Fibroblast of pulmonary artery (primary cell): Measurements from ENCODE around the gene DDX54.

Experiments
- DNase-seq: peaks from one replicate; pipeline ENCODE4 v3.0.0-alpha.2; 2010; ENCODE audit warnings: low read depth
- H3K4me3 ChIP-seq: replicated peaks from 2 replicates; pipeline ENCODE4 v1.5.1; 2011; ENCODE audit warnings: low read depth, mild to moderate bottlenecking, control low read depth, low read length, moderate library complexity
- TF ChIP-seq, protein P1 (sequence below): IDR thresholded peaks from 2 replicates; pipeline ENCODE4 v1.5.1; 2011; ENCODE audit warnings: mild to moderate bottlenecking, control low read depth, low read length, inconsistent platforms; ENCODE audit errors: missing control alignments

Gene DDX54

DNA sequence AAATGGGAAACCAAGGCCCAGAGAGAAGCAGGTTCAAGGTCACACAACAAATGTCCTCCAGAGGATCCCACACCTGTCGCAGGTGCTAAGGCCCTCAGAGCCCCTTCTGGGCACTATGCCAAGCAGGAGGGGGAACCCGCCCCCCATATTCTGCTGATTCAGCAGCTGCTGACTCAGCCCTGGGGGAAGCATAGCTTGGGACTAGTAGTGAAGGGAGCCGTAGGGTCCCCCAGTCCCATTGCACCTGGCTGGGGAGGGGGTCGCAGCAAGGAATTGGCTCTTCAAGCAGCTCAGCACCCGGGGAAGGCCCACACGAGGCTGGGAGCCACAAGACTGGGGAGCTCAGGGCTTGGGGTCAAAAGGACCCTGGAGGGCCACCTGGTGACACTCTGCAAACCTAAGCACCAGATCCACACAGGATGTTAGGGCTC lies 50.7 kb downstream of the DDX54 start:
- TF ChIP-seq, protein P1, sequence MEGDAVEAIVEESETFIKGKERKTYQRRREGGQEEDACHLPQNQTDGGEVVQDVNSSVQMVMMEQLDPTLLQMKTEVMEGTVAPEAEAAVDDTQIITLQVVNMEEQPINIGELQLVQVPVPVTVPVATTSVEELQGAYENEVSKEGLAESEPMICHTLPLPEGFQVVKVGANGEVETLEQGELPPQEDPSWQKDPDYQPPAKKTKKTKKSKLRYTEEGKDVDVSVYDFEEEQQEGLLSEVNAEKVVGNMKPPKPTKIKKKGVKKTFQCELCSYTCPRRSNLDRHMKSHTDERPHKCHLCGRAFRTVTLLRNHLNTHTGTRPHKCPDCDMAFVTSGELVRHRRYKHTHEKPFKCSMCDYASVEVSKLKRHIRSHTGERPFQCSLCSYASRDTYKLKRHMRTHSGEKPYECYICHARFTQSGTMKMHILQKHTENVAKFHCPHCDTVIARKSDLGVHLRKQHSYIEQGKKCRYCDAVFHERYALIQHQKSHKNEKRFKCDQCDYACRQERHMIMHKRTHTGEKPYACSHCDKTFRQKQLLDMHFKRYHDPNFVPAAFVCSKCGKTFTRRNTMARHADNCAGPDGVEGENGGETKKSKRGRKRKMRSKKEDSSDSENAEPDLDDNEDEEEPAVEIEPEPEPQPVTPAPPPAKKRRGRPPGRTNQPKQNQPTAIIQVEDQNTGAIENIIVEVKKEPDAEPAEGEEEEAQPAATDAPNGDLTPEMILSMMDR: no peak
- H3K4me3 ChIP-seq: no peak overlapping the region
- DNase-seq: no peak

DNA sequence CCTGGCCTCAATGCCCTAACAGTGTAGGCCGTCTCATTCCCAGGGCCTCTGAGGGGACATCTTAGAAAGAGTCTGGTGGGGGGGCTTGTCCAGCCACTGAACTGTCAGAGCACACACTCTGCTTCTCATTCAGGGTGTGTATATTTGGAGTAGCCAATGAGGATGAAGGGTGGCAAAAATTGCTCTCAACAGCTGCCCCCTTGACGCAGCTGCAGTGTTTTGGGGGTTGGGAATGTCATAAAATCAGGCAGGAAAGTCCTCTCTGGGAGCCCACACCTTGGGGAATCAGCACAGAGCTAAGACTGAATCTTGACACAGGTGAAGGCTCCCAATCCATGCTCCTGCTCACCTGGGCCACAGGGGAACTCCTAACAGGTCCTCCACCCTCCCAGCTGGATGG lies 51.2 kb downstream of the DDX54 start:
- DNase-seq: no peak
- no peak overlapping the region for H3K4me3 ChIP-seq
- TF ChIP-seq, protein P1: no peak

DNA sequence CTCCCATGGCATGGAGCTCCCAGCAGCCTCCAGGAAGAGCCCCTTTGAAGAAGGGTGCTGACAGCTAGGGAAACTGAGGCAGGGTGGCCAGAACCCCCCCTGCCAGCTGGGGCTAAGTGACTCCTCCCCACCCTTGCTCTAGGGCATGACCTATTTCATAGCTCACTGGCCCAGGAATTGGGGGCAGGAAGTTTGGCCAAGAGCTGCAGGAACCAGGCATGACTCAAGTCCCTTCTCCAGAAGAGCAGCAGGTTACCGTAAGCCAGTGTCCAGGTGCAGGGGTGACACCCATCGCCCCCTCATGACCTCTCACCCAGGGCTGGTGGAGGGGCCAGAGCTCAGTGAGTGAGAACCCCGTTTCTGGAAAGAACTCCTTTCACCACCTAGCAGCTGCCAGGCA lies 51.6 kb downstream of the DDX54 start:
- TF ChIP-seq, protein P1: no peak
- no peak for DNase-seq
- no peak overlapping the region for H3K4me3 ChIP-seq

DNA sequence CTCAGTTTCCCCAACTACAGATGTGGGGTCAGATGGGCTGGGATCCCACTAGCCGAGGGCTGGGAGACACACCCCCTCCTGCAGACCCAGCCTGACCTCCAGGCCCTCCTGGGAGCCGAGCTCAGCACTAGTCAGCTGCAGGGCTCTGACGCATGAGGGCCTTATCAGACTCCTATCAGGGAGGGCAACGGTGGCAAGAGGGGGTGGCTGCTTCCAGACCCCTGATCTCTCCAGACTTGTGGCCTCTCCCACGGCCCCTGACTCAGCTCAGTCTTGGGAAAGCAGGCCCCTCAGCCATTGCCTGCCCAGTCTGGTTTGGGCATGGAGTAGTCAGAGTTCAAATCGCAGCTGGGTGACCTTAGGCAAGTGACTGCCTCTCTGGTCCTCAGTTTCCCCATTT lies 52.2 kb downstream of the DDX54 start:
- no peak for DNase-seq
- no peak overlapping the region for H3K4me3 ChIP-seq
- TF ChIP-seq, protein P1: no peak

DNA sequence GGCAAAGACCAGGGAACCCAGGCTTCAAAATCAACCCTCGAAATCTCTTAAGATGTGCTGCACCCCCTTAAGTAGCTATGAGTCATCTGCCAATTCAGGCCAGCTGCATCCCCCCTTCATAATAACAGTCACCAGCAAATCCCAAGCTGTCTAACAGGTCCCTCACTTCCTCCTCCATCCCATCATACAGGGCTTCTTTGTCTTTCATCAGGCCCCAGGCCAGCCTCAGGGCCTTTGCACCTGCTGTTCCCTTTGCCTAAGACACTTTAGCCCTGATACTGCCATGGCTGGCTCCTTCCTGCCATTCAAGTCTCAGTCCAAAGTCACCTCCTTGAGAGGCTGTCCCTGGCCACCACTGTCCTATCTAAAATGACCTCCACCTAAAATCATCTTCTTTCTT lies 53.7 kb downstream of the DDX54 start:
- DNase-seq: no peak
- TF ChIP-seq, protein P1: no peak
- no peak overlapping the region for H3K4me3 ChIP-seq

DNA sequence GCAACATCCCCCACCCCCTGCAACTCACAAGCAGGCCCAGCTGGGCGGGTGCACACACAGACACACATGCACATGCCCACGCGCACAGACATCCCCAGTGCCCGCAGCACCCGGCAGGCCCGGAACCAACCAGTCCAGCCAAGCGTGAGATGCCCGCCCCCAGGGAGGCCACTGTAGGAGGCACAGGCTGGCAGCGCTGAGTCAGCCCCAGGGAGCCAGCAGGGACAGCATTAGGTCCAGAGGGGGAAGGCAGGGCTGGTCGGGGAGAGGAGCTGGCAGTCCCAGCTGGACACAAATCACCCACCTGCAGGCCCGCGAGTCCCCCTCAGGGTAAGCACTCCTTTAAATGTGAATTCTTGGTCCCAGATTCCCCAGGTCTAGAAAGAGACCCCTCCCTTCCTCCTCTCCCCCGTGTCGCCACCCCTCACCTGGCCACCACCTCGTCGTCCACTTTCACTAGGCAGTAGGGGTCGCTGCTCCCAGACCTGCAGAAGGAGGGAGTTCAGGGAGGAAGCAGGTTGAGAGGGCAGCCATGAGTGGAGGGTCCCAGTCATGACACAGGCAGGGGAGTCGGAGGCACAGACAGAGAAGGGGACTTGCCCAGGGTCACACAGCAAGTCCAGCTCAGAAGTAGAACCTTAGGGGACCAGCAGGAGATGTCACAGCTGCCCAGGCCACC lies 54.7 kb downstream of the DDX54 start:
- DNase-seq: no peak
- TF ChIP-seq, protein P1: peak; percentile 16
- H3K4me3 ChIP-seq: no peak overlapping the region

DNA sequence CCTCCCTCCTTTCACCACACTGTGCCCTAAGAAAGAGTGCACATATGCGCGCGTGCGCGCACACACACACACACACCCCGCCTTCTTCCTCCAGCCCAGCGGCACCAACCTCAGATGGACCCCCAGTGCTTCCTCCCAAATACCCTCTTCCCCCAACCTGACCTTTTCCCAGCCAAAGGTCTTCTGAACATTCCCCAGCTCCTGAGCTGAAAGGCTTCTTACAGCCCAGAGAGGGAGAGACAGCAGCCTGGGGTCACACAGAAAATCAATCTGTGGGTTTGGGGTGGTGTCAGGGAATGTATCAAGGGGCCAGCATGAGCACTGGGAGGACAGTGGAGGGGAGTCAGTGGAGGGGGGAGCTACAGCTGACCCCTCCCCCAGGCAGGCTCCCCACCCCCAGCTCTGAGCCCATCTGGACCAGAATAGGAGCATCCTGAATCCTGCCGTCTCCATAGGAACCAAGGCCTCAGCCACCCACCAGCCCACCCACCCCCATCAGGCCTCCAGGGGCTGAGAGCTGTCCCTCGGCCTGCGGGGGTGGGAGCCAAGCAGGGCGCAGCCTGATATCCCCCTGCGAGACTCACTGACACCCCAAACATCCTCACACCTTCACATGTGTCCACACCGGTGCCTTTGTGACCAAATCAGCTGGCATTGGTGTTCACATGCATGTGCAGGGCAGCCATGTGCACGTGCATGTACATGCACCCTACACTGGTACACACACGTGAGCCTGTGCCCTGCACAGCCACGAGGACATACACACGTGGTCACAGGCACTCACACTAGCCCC lies 55.4 kb downstream of the DDX54 start:
- TF ChIP-seq, protein P1: no peak
- DNase-seq: no peak
- H3K4me3 ChIP-seq: no peak overlapping the region
